Measurements from ENCODE around the gene SUSD4.

Gene SUSD4

DNA sequence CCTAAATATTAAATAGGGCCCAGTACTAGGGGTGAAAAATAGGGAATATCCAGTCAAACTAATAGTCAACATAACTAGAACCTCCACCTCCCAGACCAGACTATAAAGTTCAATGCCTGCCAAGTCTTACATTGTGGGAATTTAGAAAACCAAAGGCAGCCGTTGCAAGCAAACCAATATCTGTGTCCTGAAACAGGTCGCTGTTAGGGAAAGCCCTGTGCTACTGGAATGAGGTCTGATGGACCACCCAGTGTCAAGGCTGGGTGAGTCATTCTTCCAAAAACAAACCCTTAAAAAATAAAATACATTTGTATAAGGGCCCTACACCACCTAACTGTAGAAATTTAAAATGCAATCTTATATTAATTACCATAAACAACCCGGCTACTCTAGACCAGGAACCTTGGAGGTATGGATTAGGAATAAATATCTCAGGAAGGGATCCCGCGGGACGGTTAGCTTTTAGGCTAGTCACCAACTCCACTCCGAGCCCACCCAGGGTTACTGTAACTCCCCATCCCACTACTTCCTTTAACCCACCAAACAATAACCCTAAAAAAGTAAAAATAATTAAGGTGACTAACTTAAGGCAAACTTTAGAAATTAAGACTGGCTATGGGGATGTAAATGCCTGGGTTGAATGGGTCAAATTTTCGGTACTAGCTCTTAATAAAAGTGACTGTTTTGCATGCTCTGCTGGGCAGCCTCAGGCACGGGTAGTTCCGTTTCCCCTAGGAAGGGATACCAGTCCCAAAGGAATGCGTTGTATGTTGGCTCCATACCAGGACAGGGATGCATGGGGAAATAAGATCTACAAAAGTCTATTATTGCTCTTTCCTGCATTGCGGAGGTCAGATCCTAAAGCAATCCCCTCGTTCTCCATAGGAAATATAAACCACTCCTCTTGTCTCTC lies 155.6 kb downstream of the SUSD4 start:
- no peak for DNase-seq

DNA sequence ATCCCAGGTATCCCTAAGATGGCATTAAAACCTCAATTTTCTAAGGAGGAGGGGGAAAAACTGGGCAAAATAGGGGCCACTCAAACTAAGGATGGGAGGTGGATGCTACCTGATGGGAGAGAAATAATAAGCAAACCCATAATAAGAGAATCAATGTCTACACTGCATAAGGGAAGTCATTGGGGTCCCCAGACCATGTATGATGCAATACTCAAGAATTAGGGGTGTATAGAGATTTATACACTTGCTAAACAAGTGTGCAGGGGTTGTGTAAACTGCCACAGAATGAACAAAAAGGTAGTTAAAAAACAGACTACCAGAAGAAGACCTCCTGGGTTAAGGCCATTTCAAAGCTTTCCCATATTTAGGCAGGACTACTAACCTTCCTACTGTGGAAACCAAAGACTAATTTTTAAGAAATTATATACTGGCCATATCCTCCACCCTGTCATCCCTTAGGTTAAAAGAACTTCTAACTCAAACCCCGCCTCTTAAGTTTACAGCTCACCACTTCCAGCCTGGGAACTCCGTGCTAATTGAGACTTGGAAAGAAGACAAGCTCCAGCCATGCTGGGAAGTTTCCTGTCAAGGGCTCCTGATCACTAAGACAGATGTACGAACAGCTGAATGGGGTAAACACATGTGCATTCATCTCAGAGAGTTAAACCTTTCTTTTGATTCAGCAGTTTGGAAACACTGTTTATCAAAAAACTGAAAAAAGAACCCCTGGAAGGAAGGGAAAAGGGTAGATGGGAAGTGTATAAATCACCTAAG lies 156.5 kb downstream of the SUSD4 start:
- DNase-seq: no peak

DNA sequence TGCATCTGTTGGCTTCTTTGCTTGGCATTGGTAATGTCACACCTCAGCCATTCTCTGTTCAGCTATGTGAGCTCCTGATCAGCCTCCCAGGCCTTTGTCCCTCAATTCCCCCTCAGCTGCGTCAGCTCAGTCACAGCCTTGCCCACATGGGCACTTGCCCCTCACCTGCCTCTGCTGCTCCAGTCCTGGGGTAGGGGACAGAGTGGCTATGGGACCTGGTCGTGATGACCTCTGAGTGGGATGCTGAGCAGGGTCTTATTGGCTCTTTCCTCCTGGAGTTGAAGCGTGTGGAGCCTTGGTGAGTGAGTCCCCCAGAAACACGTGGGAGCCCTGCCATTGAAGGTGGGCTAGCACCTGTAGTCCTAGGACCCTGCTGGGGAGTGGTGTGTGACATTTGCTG lies 159.6 kb downstream of the SUSD4 start:
- no peak for DNase-seq

DNA sequence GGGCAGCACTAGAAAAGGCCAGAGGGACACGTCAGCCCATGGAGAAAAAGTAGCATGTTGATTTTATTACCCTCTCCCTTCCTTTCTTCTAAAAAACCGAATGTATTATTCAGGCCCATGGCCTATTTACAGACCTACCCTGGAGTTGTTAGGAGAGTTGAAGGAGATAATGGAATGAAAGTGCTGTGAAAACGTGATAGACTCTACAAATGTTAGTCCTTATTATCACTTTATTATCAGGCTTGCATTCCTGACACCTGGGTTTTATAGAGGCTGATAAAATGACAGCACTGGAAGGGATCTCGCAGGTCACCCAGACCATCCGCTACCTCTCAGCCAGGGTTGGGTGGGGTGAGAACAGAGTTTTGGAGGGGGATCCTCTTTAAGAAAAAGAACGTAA lies 160.3 kb downstream of the SUSD4 start:
- no peak for DNase-seq

DNA sequence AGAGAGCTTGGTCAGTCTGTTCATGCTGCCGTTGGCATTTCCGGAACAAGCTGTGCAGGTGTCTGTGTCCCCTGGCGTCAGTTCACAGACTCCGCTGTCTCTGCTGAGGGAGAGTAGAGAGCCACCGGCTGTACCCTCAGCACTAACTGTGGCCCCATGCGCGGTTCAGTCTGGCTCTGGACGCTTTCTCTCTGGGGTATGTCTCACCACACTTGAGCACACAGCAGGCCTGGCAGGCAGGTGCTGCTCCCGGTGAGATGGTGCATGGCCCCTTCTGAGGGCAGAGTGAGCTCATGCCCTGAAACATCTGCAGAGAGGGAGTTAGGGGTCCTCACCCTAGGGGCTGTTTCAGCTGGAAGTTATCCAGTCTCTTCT lies 161.0 kb downstream of the SUSD4 start:
- no peak for DNase-seq

DNA sequence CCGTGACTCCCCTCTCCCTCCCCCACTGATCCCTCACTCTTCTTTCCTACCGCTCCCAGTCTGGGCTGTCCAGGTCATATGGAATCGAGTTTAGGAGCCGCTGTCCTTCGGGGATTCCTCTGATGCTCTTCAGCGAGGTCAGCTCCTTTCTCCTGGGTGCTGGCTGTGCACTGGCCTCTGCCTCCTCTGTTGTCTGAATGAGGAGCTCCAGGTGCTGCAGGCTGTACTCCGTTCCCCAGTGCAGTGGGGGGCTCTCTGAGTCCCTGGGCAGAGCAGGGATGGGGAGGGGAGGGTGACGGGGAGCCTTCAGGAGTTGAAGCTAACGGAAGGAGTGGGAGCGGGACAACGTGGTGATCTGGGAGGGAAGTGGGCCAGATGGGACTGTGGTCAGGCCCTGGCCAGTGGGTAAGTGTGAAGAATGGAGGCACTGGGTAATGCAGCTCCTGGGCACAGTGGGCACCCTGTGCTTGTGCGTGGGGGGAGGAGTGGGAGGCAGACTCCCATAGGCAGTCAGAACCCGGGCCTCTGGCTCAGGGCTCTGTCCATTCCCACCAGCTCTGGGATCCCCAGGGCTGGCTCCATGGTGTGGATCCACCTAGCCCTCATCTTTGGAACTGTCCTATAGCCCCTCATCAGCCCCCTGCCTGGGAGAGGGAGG lies 161.5 kb downstream of the SUSD4 start:
- DNase-seq: no peak

DNA sequence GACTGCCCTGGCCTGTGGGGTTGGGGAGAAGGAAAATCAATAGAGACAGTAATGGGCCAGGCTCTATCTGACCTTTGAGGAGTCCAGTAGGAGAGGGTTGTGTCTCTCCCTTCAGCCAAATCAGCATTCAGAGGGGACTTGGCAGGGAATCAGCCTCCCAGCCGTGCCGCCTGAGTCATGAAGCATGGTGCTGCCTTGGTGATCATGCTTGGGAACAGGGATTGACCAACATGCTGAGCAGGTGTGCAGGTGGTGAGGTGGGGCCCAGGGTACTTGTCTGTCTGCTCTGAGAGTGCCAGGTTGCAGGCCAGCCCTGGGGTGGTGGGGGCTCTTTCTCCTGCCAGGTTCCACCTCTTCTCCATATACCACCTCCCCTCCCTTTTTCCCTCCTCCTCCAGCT lies 162.0 kb downstream of the SUSD4 start:
- no peak for DNase-seq

DNA sequence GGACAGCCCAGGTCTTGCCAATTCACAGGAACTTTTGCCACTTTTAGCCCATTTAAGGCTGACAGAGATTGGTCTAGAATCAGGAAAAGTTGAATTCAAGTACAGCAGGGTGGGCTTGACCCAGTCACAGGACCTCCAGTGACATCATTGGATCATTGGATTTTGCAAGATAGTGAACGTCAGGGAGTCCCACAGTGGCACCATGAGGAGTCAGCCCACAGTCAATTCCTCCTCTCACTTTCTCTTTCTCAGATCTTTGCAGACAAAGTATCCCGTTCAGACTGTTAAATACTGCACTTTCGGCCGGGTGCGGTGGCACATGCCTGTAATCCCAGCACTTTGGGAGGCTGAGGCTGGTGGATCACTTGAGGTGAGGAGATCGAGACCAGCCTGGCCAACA lies 163.1 kb downstream of the SUSD4 start:
- DNase-seq: no peak

DNA sequence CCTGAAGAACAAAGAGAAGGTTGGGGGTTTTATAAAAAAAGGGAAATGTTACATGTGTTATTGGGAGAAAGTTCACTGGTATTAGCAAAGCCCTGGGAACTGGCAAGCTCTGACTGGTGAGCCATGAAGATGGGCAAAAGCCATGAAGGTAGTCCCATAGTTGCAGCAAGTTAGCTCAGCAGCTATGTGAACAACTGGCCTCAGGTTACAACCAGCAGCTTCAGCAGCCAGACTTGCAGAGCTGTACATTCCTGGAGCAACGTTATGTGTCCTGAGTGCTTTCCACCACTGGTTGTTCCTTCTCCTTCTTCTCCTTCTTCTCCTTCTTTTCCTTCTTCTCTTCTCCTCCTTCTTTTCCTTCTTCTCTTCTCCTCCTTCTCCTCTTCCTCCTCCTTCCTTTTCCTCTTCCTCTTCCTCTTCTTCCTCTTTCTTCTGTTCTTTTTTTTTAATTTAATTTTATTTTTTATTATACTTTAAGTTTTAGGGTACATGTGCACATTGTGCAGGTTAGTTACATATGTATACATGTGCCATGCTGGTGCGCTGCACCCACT lies 164.8 kb downstream of the SUSD4 start:
- no peak for DNase-seq

DNA sequence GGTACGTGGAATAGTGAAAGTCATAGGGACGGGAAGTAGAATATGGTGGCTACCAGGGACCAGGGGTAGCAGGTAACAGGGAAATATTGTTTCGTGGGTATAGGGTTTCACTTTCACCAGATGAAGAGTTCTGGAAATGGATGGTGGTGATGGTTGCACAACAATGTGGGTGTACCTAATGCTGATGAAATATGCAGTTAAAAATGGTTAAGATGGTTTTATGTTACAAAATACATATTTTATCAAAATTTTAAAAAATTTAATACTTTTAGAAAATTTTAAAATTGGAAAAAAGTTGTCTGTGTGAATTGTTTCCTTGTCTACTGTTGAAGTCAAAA lies 165.4 kb downstream of the SUSD4 start:
- no peak for DNase-seq

DNA sequence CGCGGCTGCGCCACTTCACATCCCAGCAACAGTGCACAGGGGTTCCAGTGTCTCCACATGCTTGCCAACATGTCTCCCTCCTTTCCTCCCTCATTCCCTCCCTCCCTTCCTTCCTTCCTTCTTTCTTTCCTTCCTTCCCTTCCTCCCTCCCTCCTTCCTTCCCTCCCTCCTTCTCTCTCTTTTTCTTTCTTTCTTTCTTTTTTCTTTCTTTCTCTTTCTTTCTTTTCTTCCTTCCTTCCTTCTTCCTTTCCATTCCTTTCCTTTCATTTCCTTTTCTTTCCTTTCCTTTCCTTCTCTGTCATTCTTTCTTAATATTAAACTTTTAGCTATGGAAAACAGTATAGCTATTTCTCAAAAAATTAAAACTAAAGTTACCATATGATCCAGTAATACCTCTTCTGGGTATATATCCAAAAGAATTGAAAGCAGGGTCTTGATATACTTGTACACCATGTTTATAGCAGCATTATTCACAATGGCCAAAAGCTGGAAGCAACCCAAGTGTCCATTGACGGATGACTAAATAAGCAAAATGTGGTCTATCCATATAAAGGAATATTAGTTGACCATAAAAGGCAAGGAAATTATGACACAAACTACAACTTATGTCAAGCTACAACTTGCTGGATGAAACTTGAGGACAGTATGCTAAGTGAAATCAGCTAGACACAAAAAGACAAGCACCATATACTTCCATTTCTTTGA lies 165.9 kb downstream of the SUSD4 start:
- DNase-seq: no peak

DNA sequence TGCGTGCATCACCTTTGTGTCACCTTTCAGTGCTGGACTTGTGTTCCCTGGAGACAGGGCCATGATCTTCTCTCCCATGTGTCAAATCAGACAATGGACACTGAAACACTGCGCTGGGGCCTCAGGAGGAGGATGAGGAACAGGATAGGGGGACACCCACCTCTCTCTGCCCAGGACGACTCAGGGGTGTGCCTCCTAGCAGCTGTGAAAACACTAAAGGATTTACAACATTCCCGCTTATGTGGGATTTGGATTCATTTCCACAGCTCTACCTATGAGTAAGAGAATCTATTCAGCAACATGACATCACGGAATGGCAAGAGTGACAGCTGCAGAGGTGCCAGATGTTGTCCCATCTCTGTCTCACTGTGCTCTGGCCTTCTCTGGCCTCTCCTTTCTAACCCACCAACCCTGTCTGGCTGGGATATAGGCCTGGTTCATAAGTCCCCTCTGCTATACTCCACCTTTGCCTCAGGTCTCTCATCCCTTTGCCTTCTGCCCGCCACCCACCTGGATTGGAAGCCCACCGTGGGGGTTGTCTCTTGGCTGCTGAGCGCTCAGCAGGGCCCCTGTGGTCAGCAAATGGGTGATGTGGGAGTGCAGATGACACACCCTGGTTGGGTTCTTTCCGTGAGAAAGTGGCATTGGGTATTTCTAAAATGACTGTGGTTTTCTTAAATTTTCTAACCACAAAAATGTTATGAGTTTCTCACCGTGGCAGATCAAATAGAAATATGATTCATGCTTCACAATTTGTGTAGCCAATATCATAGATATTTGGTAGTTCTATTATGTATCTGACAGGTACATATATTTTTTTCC lies 173.9 kb downstream of the SUSD4 start:
- DNase-seq: no peak

DNA sequence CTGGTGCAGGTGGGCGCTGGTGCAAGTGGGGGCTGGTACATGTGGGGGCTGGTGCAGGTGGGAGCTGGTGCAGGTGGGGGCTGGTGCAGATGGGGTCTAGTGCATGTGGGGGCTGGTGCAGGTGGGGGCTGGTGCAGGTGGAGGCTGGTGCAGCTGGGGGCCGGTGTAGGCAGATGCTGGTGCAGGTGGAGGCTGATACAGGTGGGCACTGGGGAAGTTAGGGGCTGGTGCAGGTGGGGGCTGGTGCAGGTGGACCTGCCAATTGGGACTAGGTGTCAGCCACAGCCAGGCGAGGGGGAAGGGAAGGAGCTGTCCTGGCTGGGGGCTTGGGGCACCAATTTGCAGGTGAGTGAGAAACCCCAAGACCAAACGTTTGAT lies 174.5 kb downstream of the SUSD4 start:
- no peak for DNase-seq

DNA sequence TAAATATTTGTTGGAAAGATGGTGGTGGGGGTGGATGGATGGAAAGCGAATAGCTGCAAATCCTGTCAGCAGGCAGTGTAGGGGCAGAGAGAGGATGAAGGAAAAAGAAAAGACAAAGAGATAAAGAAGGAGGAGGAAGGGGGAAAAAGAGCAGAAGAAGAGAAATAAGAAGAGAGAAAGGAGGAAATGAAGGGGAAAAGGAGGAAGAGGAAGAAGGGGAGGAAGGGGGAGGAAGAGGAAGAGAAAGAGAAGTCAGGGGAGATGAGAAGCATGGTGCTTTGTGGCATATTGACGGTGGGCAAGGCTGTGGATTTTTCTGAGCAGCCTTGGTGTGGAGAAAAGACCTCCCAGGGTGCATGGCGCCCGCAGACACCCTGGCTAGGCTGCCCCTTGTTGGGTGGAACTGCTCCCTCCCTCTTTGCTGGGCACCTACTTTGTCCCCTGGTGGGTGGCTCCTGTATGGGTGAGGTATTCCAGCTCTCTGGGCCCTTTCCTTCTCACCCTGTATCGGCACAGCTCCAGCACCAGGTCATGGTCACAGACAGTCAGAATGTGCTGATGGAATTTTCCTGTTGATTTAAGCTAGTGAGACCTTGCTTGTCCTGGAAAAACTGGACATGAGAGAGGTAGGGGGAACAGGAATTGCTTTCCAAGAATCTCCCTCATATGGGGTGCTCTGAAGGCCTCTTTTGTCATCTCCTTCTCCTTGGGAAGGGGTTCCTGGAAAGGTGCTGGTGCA lies 175.2 kb downstream of the SUSD4 start:
- no peak for DNase-seq

DNA sequence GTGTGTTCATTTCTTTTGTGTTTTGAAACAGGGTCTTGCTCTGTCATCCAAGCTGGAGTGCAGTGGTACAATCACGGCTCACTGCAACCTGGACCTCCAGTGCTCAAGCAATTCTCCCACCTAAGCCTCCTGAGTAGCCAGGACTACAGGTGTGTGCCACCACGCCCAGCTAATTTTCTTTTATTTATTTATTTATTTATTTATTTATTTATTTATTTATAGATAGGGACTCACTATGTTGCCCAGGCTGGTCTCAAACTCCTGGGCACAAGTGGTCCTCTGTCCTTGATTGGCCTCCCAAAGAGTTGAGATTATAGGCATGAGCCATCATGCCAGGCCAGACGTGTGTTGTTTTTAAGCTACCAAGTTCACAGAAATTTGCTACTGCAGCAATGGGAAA lies 177.2 kb downstream of the SUSD4 start:
- no peak for DNase-seq

DNA sequence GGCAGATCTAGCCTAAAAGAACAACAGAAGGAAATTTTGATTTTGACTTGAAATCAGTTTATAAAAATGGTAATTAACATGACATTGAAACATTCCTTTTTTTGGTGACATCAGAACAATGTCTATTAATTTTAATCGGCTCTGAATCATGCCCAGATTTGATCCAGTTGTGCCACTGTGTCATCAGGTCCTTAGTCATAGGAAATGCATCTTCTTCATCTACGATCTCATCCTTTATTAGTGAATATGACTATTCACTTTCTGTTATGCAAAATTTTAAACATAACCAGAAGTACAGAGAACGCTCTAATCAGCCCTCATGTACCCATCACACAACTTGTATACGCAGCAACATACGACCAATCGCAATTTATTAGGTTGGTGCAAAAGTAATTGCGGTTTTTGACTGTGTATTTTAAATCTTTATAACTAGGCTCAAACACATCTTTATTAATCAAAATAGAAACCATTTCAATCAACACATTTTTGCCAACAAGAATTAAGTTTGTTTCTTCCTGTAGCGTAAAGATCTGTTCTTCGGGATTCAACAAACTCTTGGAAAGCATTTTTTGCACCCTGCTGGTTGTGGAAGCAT lies 180.6 kb downstream of the SUSD4 start:
- no peak for DNase-seq

DNA sequence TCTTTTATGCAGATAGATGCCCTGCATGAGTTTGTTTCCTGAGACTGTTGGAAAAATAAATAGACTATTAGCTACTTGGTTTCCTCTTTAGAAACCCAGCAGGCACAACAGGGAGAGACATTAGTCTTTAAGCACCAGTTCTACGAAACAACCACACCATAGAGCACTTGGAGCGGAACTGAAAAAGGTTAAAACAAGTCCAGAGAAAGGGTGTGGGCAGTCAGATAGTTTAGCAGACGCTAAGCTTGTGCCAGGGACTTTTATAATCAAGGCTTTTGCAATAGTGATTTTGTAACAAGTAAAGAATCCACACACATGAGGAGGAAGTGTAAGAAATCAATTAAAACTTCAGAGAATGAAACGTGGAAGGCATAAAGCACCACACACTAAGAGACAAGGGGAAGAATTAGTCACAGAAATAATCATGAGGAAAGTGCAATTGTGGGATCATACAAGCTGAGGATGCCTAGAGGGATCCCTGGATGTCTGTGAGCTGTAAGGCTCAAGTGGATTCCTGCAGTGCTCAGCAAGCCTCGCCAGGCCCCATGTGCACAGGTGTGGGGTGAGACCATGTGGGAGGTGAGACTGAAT lies 183.2 kb downstream of the SUSD4 start:
- no peak for DNase-seq

DNA sequence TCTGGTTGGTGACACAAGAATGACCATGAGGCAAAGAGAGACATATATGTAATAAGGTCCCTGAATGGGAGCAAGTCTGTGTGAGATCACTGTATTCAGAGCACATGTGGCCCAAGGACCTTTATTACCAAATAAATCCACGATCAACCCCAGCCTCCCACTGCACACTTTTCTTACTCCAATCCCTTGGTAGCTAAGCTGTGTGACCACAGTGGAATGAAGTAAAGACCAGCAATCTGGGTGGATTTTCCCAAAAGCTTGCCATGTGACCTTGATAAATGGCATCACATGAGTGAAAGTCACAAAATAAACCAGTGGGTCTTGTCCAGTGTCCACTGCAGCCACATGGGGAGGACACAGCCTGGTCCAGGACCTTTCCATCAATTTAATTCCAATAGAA lies 184.2 kb downstream of the SUSD4 start:
- no peak for DNase-seq

DNA sequence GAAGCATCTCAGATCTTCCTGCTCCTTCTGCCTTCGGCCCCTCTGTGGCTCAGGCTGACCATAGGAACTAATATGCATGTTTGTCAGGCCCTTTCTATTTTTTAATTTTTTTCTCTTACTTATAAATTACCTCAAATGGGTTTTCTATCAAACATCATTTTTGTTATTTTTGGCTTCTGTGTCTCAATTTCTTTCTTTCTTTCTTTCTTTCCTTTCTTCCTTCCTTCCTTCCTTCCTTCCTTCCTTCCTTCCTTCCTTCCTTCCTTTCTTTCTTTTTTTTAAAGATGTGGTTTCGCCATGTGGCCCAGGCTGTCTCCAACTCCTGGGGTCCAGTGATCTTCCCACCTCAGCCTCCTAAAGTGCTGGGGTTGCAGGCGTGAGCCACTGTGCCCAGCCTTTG lies 184.7 kb downstream of the SUSD4 start:
- DNase-seq: no peak

DNA sequence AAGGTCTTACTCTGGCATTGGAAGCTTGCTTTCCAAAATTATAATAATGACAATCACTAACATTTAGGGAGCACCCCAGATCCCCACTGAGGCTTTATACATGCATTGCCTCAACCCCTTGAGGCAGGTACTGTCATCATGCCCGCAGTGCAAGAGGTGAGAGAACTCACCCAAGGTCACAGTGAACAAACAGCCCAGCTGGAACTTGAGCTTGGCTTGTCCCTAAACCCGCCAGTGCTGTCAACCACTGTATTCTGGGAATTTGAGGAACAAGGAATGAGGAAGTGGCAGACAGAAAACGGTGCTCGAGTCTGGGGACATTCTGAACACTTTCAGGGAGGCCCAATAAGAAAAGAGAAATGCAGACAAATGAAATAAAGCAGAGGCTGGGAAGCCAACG lies 186.3 kb downstream of the SUSD4 start:
- DNase-seq: no peak

DNA sequence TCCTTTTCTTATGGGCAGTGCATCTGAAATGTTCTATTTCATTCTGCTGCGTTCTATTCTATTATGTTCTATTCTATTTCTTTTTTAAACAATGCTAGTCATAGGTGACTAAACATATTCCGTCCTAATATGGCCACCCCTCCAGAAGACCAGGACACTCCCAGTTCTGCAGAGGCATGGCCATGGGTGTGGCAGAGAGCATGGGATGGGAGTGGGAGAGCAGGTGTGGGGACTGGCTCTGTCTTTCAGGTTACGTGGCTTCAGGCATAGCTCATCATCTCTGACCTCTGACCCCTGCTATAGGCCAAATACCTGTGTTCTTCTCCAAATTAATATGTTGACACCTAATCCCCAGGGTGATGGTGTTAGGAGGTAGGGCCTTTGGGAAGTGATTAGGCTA lies 187.5 kb downstream of the SUSD4 start:
- no peak for DNase-seq

Data from NCI-H1105 (cell line).